Measurements from ENCODE around the gene ZKSCAN3.
"Not testable (repeated sequence)": the region's sequence is repeated elsewhere in the genome, so short reads cannot be mapped to it uniquely, and the experiment has no call there.

Gene ZKSCAN3

DNA sequence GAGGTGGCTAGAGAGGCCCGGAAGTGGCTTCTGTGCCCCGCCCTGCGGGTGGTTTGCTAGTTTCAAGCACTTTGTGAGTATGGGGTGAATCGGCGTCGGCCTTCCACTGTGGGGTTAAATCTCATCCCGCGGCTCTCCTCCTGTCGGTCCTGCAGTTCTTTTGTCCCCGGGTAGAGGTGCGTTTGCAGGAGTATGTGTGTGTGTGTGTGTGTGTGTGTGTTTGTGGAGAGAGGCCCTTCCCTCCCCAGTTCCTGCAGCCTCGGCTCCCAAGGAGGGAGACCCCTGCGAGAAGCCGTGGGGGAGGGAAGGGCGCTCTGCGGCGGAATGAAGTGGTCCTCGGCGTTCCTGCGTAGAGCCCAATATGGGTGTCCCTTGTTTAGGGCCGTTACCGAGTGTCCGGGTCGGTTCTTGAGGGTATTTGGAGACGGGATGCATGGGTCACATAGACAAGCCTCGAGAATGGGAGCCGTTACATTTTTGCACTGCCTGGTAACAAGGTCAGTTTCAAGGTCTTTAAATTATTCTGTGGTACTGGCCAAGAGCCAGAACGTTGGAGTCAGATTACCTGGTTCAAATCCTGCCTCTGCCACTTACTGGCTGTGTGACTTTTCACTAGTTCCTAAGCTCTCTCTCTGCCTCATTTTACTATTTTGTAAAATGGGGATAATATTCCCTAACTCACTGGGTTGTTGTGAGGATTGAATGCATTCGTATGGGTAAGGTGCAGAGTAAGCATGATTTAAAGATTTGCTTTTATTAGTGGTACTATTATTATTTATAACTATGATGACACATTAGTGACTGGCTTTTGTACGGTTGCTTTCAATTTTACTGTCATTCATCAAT lies at the start of gene ZKSCAN3:
TSS of gene ZKSCAN3 (plus strand) at position 56 of the 846 bp plus-strand sequence. CDS start 9,640 bp downstream, outside the sequence.
- peak; percentile 88 for DNase-seq

GRCh38 chr6:28303570-28303969 lies 46.2 kb upstream of the ZKSCAN3 start:
- no peak for DNase-seq

GRCh38 chr6:28306363-28306762 lies 43.4 kb upstream of the ZKSCAN3 start:
- not testable (repeated sequence) for DNase-seq

DNA sequence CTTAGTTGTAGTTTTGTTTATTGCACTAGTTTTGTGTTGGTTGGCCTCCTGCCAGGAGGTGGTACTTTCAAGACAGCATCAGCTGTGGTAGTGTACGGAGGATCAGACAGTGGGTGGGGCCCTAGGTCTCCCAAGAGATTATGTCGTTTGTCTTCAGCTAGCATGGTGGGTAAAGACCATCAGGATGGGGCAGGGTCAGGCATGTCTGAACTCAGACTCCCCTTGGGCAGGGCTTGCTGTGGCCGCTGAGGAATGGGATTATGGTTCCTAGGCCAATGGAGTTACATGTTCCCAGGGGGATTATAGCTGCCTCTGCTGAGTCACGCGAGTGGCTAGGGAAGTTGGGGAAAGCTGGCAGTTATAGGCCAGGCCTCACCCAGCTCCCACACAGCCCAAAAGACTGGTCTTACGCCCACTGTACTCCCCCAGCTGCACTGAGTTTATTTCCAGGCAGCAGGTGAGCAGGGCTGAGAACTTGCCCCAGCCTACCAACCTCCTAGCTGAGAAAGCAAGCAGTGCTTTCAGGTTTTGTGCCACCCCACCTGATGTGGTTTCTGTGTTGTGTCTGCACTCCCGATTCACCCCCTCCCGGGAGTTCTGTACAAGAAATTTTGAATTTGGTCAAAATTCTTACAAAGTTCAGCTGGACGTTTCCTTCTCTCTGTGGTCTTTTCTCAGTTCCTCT lies 38.5 kb upstream of the ZKSCAN3 start:
- DNase-seq, result no peak

DNA sequence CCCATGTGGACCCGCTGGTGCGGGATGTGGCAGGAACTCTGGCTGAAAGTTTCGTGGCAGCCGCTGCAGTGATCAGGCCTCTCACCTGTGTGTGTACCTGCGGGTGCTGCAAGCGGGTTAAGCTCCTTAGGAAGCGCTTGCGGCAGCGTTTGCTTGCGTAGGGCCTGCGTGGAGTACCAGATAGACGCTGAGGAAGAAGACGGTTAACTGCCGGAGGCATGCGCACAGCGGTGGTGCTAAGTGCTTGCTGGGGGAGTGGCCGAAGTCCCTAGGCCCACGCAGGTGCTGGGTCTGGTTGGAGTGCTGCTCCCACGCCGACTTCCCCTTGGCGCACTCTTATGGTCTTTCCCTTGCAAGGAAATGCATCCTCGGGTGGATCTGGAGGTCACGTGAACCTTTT lies 36.8 kb upstream of the ZKSCAN3 start:
- no peak for DNase-seq

DNA sequence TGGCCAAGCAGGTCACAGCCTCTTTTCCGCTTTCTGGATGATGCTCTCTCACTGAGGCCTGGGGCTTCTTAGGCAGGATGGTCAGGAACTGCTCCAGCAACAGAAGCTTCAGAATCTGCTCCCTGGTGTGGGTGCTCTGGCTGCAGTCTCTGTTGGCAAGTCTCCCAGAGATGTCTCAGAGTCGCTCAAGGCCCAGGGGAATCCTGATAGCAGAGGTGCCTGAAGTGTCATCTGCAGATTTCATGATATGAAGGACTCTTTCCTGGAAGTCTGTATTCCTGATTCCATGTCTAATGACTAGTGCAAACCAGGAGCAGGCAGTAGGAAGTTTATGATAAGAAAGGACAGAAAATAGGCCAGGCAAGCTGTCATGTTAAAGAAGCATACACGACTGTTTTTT lies 34.1 kb upstream of the ZKSCAN3 start:
- no peak for DNase-seq

- DNase-seq, result not testable (repeated sequence)
Observed at GRCh38 chr6:28317866-28318265, 31.9 kb upstream of the ZKSCAN3 start.

- peak; percentile 83 for DNase-seq
Observed at GRCh38 chr6:28322661-28323060, 27.1 kb upstream of the ZKSCAN3 start.

DNA sequence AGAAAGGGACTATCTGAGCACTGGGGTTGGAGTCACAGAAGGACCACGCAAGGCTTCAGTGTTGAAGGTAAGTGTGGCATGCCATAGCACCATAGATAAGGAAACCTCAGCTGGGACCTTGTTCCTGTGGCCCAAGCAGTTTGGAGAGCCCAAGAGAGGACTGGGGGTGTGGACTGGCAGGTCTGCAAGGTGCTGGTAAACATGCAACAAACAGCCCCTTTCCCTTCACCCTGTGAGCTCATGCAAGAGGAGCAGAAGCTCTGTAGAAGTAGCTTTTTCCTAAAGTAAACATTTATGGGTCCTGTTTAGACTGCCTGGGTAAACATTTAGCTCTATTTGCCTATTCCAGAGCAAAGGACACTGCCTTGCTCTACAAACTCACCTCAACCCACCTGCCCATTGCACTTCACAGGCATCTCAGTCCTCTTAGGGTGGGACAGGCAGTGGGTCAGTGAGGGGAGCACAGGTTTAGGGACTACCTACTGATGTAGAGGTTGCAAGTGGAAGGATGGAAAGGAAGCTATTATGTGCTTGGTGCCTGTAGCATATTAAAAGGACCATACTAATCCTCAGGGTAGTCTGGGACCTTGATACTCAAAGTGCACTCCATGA lies 25.8 kb upstream of the ZKSCAN3 start:
- DNase-seq, result peak; percentile 61

- no peak for DNase-seq
Observed at GRCh38 chr6:28326371-28326948, 23.3 kb upstream of the ZKSCAN3 start.

DNA sequence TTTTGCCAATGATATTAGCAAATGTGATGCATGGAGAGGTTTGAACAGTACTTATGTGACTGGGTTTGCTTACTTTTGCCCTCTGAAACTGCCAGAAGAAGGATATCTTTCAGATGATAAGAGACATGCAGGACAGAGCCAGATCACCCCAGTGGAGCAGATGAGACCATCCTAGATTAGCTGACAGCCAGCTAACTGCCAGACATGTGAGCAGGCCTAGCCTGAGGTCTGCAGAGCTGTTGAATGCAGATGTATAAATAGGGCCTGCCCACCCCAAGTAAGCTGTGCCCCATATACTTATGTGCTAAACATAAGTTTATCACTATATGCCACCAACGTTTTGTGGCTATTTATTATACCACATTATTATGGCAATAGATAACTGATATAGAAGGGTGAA lies 19.7 kb upstream of the ZKSCAN3 start:
- DNase-seq, result no peak

DNA sequence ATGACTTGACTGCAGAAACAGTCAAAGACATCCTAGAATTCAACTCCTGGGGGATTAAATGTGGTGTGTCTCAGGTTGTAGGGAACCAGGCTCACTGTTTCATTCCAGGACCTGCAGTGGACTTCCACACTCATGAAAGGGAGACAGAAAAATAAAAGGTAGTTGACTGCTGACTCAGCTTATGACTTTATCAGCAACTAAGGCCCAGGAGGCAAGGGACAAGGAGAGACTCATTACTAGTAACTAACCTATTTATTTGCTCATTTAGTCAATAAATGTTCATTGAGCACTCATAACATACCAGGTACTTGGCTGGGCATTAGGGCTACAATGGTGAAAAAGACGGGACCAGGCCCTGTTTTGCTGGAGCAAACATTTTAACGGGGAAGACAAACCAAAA lies 16.7 kb upstream of the ZKSCAN3 start:
- DNase-seq, result no peak

DNA sequence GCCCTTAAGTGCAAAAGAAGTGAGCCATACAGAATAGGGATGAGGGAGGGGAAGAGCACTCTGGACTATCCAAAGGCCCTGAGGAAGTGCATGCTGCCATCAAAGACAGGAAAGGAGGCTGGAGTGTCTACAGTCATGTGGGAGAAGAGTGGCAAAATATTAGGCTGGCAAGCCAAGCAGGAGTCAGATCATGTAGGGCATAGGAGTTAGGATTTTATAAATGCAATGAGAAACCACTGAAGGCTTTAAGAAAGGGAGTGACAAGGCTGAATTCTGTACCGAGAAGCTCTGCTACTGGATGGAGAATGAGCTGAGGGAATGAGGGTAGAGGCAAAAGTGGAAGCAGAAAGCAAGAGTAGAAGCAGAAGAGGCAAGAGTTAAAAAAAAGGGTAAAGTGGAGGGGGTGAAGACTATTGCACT lies 16.1 kb upstream of the ZKSCAN3 start:
- DNase-seq, result no peak

GRCh38 chr6:28334286-28335039 lies 15.3 kb upstream of the ZKSCAN3 start:
- no peak for DNase-seq

GRCh38 chr6:28335040-28335563 lies 14.6 kb upstream of the ZKSCAN3 start:
- no peak for DNase-seq

GRCh38 chr6:28335564-28336283 lies 14.0 kb upstream of the ZKSCAN3 start, which contains the start of gene ZSCAN31:
ZSCAN31 (minus strand) TSS chr6:28336148; CDS start chr6:28329683, 6,465 bp downstream.
- peak; percentile 94 for DNase-seq

- peak; percentile 79 for DNase-seq
Observed at GRCh38 chr6:28336284-28337120, 13.2 kb upstream of the ZKSCAN3 start.

GRCh38 chr6:28337121-28337520 lies 12.6 kb upstream of the ZKSCAN3 start:
- no peak for DNase-seq

- DNase-seq, result no peak
Observed at GRCh38 chr6:28340310-28341095, 9.2 kb upstream of the ZKSCAN3 start.
